HEK293 (cell line): ENCODE measurements around the gene PTGER1.
"Not testable (repeated sequence)": the region's sequence is repeated elsewhere in the genome, so short reads cannot be mapped to it uniquely, and the experiment has no call there.

ENCODE experiments used
- CTCF ChIA-PET: fragments of 350-600 bp; formaldehyde crosslinking; extraction: SDS; loops from one replicate; lab custom pipeline; 2021; ENCODE audit warnings: antibody characterized with exemption; lab: Yijun Ruan, JAX
- POLR2A ChIA-PET: fragments of 300-600 bp; formaldehyde crosslinking; extraction: SDS; loops from one replicate; lab custom pipeline; 2020; ENCODE audit warnings: antibody characterized with exemption, inconsistent platforms; lab: Yijun Ruan, JAX
- H3K27ac ChIP-seq: fragments of 200-500 bp; sonication (Bioruptor generic); 2 replicates; pipeline ENCODE4 v1.5.1; 2014; ENCODE audit warnings: low read depth, low read length, control low read depth, inconsistent platforms; ENCODE audit errors: extremely low read depth
- H3K36me3 ChIP-seq, 2 experiments: fragments of 200-500 bp in 1 of 2; sonication (Bioruptor generic) in 1 of 2; 1 replicate in 1 of 2; 2 replicates in 1 of 2; pipeline ENCODE4 v1.5.1; 2014 to 2017; ENCODE audit warnings: inconsistent platforms in 2 of 2, low read length in 2 of 2; ENCODE audit not compliant: control insufficient read depth in 2 of 2, insufficient read depth in 1 of 2
- H3K4me1 ChIP-seq: fragments of 200-500 bp; sonication (Bioruptor generic); 2 replicates; pipeline ENCODE4 v1.5.1; 2014; ENCODE audit warnings: mild to moderate bottlenecking, low read length, inconsistent platforms; ENCODE audit not compliant: control insufficient read depth, insufficient read depth
- H3K4me3 ChIP-seq: 2 replicates; pipeline ENCODE4 v1.5.1; 2011; ENCODE audit warnings: low read depth, mild to moderate bottlenecking, control low read depth, low read length, moderate library complexity
- H3K9me3 ChIP-seq: fragments of 200-500 bp; sonication (Bioruptor generic); 2 replicates; pipeline ENCODE4 v1.5.1; 2014; ENCODE audit warnings: low read depth, low read length, inconsistent platforms; ENCODE audit not compliant: control insufficient read depth, insufficient read depth
- ELK4 ChIP-seq: IDR thresholded peaks from 2 replicates; pipeline ENCODE4 v1.6.1; 2011; ENCODE audit warnings: mild to moderate bottlenecking, low read depth, low read length, borderline replicate concordance
- HIC1 ChIP-seq: fragments of 450-650 bp; formaldehyde crosslinking; IDR thresholded peaks from 2 replicates; pipeline ENCODE4 v1.5.1; 2016; ENCODE audit warnings: missing biosample characterization, missing genetic modification characterization
- REST ChIP-seq: fragments of 450-650 bp; formaldehyde crosslinking; IDR thresholded peaks from 2 replicates; pipeline ENCODE4 v1.5.1; 2016; ENCODE audit warnings: missing biosample characterization, missing genetic modification characterization
- YY1 ChIP-seq: fragments of 450-650 bp; formaldehyde crosslinking; IDR thresholded peaks from 2 replicates; pipeline ENCODE4 v1.5.1; 2018; ENCODE audit warnings: missing biosample characterization, missing genetic modification characterization
- ZNF121 ChIP-seq: fragments of 450-650 bp; formaldehyde crosslinking; IDR thresholded peaks from 2 replicates; pipeline ENCODE4 v1.5.1; 2016; ENCODE audit warnings: missing biosample characterization, missing genetic modification characterization
- ZNF221 ChIP-seq: fragments of 450-650 bp; formaldehyde crosslinking; IDR thresholded peaks from 2 replicates; pipeline ENCODE4 v1.5.1; 2017; ENCODE audit warnings: missing biosample characterization, missing genetic modification characterization, borderline replicate concordance
- ZNF280C ChIP-seq: fragments of 450-650 bp; formaldehyde crosslinking; IDR thresholded peaks from 2 replicates; pipeline ENCODE4 v1.5.1; 2016; ENCODE audit warnings: missing biosample characterization, missing genetic modification characterization
- ZNF366 ChIP-seq: fragments of 450-650 bp; formaldehyde crosslinking; conservative IDR thresholded peaks from 2 replicates; pipeline ENCODE4 v1.5.1; 2016; ENCODE audit warnings: missing biosample characterization, missing genetic modification characterization
- ZNF433 ChIP-seq: fragments of 450-650 bp; formaldehyde crosslinking; IDR thresholded peaks from 2 replicates; pipeline ENCODE4 v1.5.1; 2016; ENCODE audit warnings: missing biosample characterization, missing genetic modification characterization, low read depth
- ZNF488 ChIP-seq: fragments of 450-650 bp; formaldehyde crosslinking; IDR thresholded peaks from 2 replicates; pipeline ENCODE4 v1.5.1; 2016; ENCODE audit warnings: missing biosample characterization, missing genetic modification characterization
- ZNF580 ChIP-seq: fragments of 450-650 bp; formaldehyde crosslinking; IDR thresholded peaks from 2 replicates; pipeline ENCODE4 v1.5.1; 2016; ENCODE audit warnings: missing biosample characterization, missing genetic modification characterization
- ZSCAN23 ChIP-seq: fragments of 450-650 bp; formaldehyde crosslinking; IDR thresholded peaks from 2 replicates; pipeline ENCODE4 v1.5.1; 2016; ENCODE audit warnings: missing biosample characterization, missing genetic modification characterization

Gene PTGER1

GRCh38 chr19:14459703-14460102 is 15.5 kb downstream of the PTGER1 start:
- H3K36me3 ChIP-seq = peaks cover 17 to 64% of the 10 kb centered on the region in 2 experiments; a peak in 2 of 3 replicates
- TF ChIP-seq HIC1 (tag by site-specific recombination) = no peak
- no peak for TF ChIP-seq ZNF221 (tag by site-specific recombination)
- TF ChIP-seq ZNF433 = no peak
- TF ChIP-seq ZNF366 (tag by site-specific recombination) = no peak
- TF ChIP-seq YY1 = no peak
- TF ChIP-seq ZNF280C (tag by site-specific recombination) = no peak
- no peak for TF ChIP-seq ZNF580 (tag by site-specific recombination)
- no peak for TF ChIP-seq REST
- TF ChIP-seq ZSCAN23 = no peak
- TF ChIP-seq ZNF488 (tag by site-specific recombination) = no peak
- TF ChIP-seq ELK4 = no peak

GRCh38 chr19:14452303-14452702 is 22.9 kb downstream of the PTGER1 start:
- H3K4me1 ChIP-seq, H3K4me3 ChIP-seq, H3K27ac ChIP-seq, H3K9me3 ChIP-seq, POLR2A ChIA-PET: not testable (repeated sequence)
- peak; percentile 86 for TF ChIP-seq ZNF121 (tag by site-specific recombination)
- peaks cover 29 to 74% of the 10 kb centered on the region in 2 experiments for H3K36me3 ChIP-seq
- CTCF ChIA-PET = interaction anchor here (0.7 kb wide), 2 partner anchors 19 to 66 kb away, joined by 3 read pairs; no protein-coding TSS in a partner anchor

More at GRCh38 chr19:14459703-14460102, 15.5 kb downstream of the PTGER1 start:
- ChIA-PET CTCF (no interaction called here), POLR2A (interaction anchor here (1.5 kb wide), 1 partner anchor 47 kb away, joined by 4 read pairs; no protein-coding TSS in a partner anchor)
- no peaks in the 10 kb centered on the region for H3K9me3 ChIP-seq
- no peaks in the 10 kb centered on the region for H3K4me1 ChIP-seq
- H3K4me3 ChIP-seq = no peak overlapping the region
- H3K27ac ChIP-seq = no peak overlapping the region
